Superior temporal gyrus (tissue), 1 donor: ENCODE measurements around the gene DYRK1B.

Experiments used
- DNase-seq: peaks from one replicate; pipeline ENCODE4 v3.0.0-alpha.2; 2016; ENCODE audit errors: extremely low spot score

The DYRK1B gene

GRCh38 chr19:39858541-39858940 is 24.6 kb upstream of the DYRK1B start:
- no peak for DNase-seq

GRCh38 chr19:39852882-39853281 is 18.9 kb upstream of the DYRK1B start:
- DNase-seq, result no peak

GRCh38 chr19:39850892-39851291 is 16.9 kb upstream of the DYRK1B start:
- no peak for DNase-seq

- DNase-seq, result no peak
These were observed 14.4 kb upstream of the DYRK1B start for GRCh38 chr19:39848392-39848791.

- DNase-seq, result no peak
These were observed 13.6 kb upstream of the DYRK1B start for GRCh38 chr19:39847525-39847924.

- DNase-seq, result no peak
These were observed 12.9 kb upstream of the DYRK1B start for GRCh38 chr19:39846678-39847486.

GRCh38 chr19:39845933-39846677 is 12.1 kb upstream of the DYRK1B start, which contains the start of gene FBL:
FBL (minus strand) TSS chr19:39846379; CDS start chr19:39846300, 79 bp downstream.
- peak; percentile 95 for DNase-seq

GRCh38 chr19:39845584-39845932 is 11.6 kb upstream of the DYRK1B start:
- DNase-seq, result no peak

GRCh38 chr19:39845172-39845571 is 11.2 kb upstream of the DYRK1B start:
- DNase-seq, result no peak

- peak; percentile 74 for DNase-seq
These were observed 10.2 kb upstream of the DYRK1B start for GRCh38 chr19:39843919-39844793.

GRCh38 chr19:39842693-39843435 is 8.9 kb upstream of the DYRK1B start:
- no peak for DNase-seq

- DNase-seq, result no peak
These were observed 7.1 kb upstream of the DYRK1B start for GRCh38 chr19:39841041-39841440.

GRCh38 chr19:39840492-39840891 is 6.5 kb upstream of the DYRK1B start:
- DNase-seq, result no peak

GRCh38 chr19:39839678-39840327 is 5.8 kb upstream of the DYRK1B start:
- no peak for DNase-seq

GRCh38 chr19:39838569-39838968 is 4.6 kb upstream of the DYRK1B start:
- DNase-seq, result no peak

GRCh38 chr19:39837978-39838377 is 4.0 kb upstream of the DYRK1B start:
- DNase-seq, result no peak

GRCh38 chr19:39834287-39834841 is 402 bp upstream of the DYRK1B start:
- DNase-seq, result no peak

- no peak for DNase-seq
These were observed 850 bp downstream of the DYRK1B start for GRCh38 chr19:39833160-39833463.

- DNase-seq, result no peak
These were observed 1.4 kb downstream of the DYRK1B start for GRCh38 chr19:39832341-39833083.

- DNase-seq, result no peak
These were observed 2.3 kb downstream of the DYRK1B start for GRCh38 chr19:39831679-39832078.
